NB4 (cell line): ENCODE results near the gene COL4A2.

Source experiments
- MAX ChIP-seq: IDR thresholded peaks from 2 replicates; pipeline ENCODE4 v1.6.1; 2011; ENCODE audit warnings: low read depth, low read length
- POLR2A ChIP-seq: IDR thresholded peaks from 2 replicates; pipeline ENCODE4 v1.6.1; 2011; ENCODE audit warnings: mild to moderate bottlenecking; ENCODE audit not compliant: insufficient read length; ENCODE audit errors: extremely low read depth
- TF ChIP-seq, protein P1 (sequence below): IDR thresholded peaks from one replicate; pipeline ENCODE4 v1.5.1; 2012; ENCODE audit warnings: low read depth, low read length

- TF ChIP-seq, protein P1, sequence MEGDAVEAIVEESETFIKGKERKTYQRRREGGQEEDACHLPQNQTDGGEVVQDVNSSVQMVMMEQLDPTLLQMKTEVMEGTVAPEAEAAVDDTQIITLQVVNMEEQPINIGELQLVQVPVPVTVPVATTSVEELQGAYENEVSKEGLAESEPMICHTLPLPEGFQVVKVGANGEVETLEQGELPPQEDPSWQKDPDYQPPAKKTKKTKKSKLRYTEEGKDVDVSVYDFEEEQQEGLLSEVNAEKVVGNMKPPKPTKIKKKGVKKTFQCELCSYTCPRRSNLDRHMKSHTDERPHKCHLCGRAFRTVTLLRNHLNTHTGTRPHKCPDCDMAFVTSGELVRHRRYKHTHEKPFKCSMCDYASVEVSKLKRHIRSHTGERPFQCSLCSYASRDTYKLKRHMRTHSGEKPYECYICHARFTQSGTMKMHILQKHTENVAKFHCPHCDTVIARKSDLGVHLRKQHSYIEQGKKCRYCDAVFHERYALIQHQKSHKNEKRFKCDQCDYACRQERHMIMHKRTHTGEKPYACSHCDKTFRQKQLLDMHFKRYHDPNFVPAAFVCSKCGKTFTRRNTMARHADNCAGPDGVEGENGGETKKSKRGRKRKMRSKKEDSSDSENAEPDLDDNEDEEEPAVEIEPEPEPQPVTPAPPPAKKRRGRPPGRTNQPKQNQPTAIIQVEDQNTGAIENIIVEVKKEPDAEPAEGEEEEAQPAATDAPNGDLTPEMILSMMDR, result no peak
- TF ChIP-seq POLR2A (no peak), MAX (no peak)
Observed at GRCh38 chr13:110501188-110501587, 194.1 kb downstream of the COL4A2 start.
